Gastroesophageal sphincter (tissue), 4 donors: ENCODE results near the gene APBA2. TPM values are rescaled to one million over a fixed set of nuclear protein-coding genes. Genes with fewer than 3 reads are reported as not detected.

Experiments
- ATAC-seq: fragments of 150-250 bp; one replicate; pipeline ENCODE4 v1.9.1; 2016; ENCODE audit warnings: mild to moderate bottlenecking, moderate library complexity
- H3K27ac ChIP-seq, 4 donors: fragments of 200-600 bp; sonication (generic) in 3 of 4; 1 replicate in 3 of 4; 2 replicates in 1 of 4; pipeline ENCODE4 v1.5.1; 2016 to 2019
- H3K27me3 ChIP-seq: fragments of 200-600 bp; sonication (generic); one replicate; pipeline ENCODE4 v1.5.1; 2019
- H3K36me3 ChIP-seq, 2 donors: fragments of 200-600 bp; sonication (generic); one replicate each; pipeline ENCODE4 v1.5.1; 2019; ENCODE audit warnings: control low read depth in 1 of 2
- H3K4me1 ChIP-seq, 3 donors: fragments of 200-600 bp; sonication (generic); 1 replicate in 2 of 3; 2 replicates in 1 of 3; pipeline ENCODE4 v1.5.1; 2016 to 2019; ENCODE audit warnings: control low read depth in 2 of 3
- H3K4me3 ChIP-seq, 2 donors: fragments of 200-600 bp; sonication (generic); one replicate each; pipeline ENCODE4 v1.5.1; 2019; ENCODE audit warnings: mild to moderate bottlenecking in 1 of 2, moderate library complexity in 1 of 2
- H3K9me3 ChIP-seq, 3 donors: fragments of 200-600 bp; sonication (generic); one replicate each; pipeline ENCODE4 v1.5.1; 2017 to 2019; ENCODE audit warnings: control low read depth in 2 of 3
- CTCF ChIP-seq, 4 experiments: fragments of 200-600 bp in 2 of 4; fragments of 450-650 bp in 2 of 4; sonication (generic) in 1 of 4; IDR thresholded peaks; one replicate each; pipeline ENCODE4 v1.5.1; 2017 to 2019; ENCODE audit warnings: antibody characterized with exemption in 4 of 4, mild to moderate bottlenecking in 2 of 4, moderate library complexity in 2 of 4
- EP300 ChIP-seq: sonication (generic); formaldehyde crosslinking; IDR thresholded peaks from one replicate; pipeline ENCODE4 v1.6.1; 2017; ENCODE audit warnings: antibody characterized with exemption, mild to moderate bottlenecking
- POLR2A ChIP-seq, 2 donors: fragments of 450-650 bp; IDR thresholded peaks; one replicate each; pipeline ENCODE4 v1.6.1; 2017; ENCODE audit warnings: antibody characterized with exemption in 2 of 2, mild to moderate bottlenecking in 2 of 2, moderate library complexity in 1 of 2
- POLR2AphosphoS5 ChIP-seq: sonication (generic); formaldehyde crosslinking; IDR thresholded peaks from one replicate; pipeline ENCODE4 v1.6.1; 2017; ENCODE audit warnings: antibody characterized with exemption
- WGBS, 2 donors: methylation state at CpG; one replicate each; pipeline ENCODE4 v1.1.5; 2018; ENCODE audit warnings: low coverage in 1 of 2; 5-methylcytosine and 5-hydroxymethylcytosine counted together
- total RNA-seq, 4 donors: library from RNA; depleted of rRNA; stranded (reverse); fragments of >200 nt; gene quantifications; one replicate each; pipeline ENCODE4 v1.1.0, GENCODE V29; 2016

Gene APBA2
- total RNA-seq, 4 donors from 2014 or later = 3.1 to 14.9 (median 4.2) TPM

DNA sequence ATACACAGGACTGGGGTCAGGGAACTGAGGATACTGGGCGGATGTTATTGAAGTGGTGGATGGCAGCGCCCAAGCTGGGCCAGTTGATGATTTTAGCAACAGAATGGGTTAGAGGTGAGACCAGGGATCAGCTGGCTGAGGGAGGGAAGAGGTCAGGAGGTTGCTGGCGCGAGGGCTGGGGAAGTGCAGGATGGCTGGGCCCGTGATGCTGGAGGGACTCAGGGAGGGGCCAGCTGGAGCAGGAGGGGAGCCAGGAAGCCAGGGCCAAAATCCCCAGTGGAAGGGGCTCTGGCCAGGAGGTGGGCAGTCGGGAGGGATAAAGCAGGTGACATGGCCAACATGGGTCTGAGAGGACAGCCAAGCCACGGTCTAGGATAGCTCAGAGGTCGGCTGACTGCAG lies 205.9 kb downstream of the APBA2 start:
- no peak overlapping the region for H3K4me3 ChIP-seq
- TF ChIP-seq POLR2A (IDR thresholded peaks at IDR 0.05) (no peak), EP300 (no peak), CTCF (IDR thresholded peaks at IDR 0.05) (no peak), POLR2AphosphoS5 (no peak)
- WGBS, 2 donors = 70 to 87% methylated on average over 3 to 6 of the region's 8 CpGs
- peaks cover 5% of the 10 kb centered on the region for H3K27me3 ChIP-seq
- no peak overlapping the region for H3K27ac ChIP-seq
- ATAC-seq = no peak
- no peaks in the 10 kb centered on the region for H3K9me3 ChIP-seq
- no peaks in the 10 kb centered on the region for H3K36me3 ChIP-seq
- no peaks in the 10 kb centered on the region for H3K4me1 ChIP-seq

DNA sequence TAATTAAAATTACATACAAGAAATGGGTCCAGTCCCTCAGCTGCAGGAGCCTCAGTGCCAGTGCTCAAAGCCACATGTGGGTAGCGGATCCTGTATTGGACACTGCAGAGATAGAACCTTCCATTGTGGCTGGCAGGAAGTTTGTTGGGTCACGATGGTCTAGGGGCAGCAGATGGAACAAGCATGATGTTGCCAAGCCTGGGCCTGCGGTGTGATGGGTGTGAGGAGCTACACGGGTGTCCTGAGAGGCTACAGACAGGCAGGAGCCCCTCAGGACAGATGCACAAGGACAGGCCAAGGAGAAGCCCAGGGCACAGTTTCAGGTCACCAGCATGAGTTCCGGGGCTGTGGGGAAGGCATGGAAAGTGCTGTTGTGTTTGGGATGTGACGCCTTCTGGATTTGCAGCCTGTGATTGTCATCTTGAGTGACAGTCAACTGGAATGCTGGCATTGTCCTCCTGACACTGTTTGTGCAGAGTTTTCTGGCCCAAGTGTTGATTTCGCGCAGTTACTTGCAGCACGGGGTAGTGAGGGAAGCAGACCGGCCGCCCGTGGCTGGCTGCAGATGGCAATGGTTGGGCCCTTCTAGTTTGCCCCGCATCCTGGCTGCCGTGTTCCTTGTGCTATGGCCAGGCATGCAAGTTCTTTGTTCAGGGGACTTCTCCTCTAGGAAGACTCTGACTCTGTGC lies 206.7 kb downstream of the APBA2 start:
- WGBS, 2 donors = 80 to 92% methylated on average over 1 to 2 of the region's 14 CpGs
- Histone ChIP-seq H3K36me3 (no peaks in the 10 kb centered on the region), H3K27me3 (peaks cover 5% of the 10 kb centered on the region), H3K4me3 (no peak overlapping the region), H3K9me3 (no peaks in the 10 kb centered on the region), H3K27ac (no peak overlapping the region), H3K4me1 (no peaks in the 10 kb centered on the region)
- no peak for ATAC-seq
- TF ChIP-seq CTCF (IDR thresholded peaks at IDR 0.05) (no peak), POLR2AphosphoS5 (no peak), POLR2A (IDR thresholded peaks at IDR 0.05) (no peak), EP300 (no peak)

GRCh38 chr15:29093065-29093435 lies 207.3 kb downstream of the APBA2 start:
- no peaks in the 10 kb centered on the region for H3K9me3 ChIP-seq
- TF ChIP-seq POLR2AphosphoS5 (no peak), CTCF (IDR thresholded peaks at IDR 0.05) (no peak), POLR2A (IDR thresholded peaks at IDR 0.05) (no peak), EP300 (no peak)
- H3K36me3 ChIP-seq = no peaks in the 10 kb centered on the region
- no peaks in the 10 kb centered on the region for H3K4me1 ChIP-seq
- H3K27ac ChIP-seq = no peak overlapping the region
- H3K4me3 ChIP-seq = no peak overlapping the region
- H3K27me3 ChIP-seq = peaks cover 5% of the 10 kb centered on the region
- WGBS, 2 donors = 90% methylated on average over 2 of the region's 17 CpGs; no CpG with 5 or more reads in 1 of the 2 donors
- ATAC-seq = no peak

- no peaks in the 10 kb centered on the region for H3K36me3 ChIP-seq
- H3K4me1 ChIP-seq = no peaks in the 10 kb centered on the region
- no peak overlapping the region for H3K4me3 ChIP-seq
- no peak overlapping the region for H3K27ac ChIP-seq
- no peaks in the 10 kb centered on the region for H3K9me3 ChIP-seq
- ATAC-seq = no peak
- no peak for TF ChIP-seq POLR2AphosphoS5
- no peak for TF ChIP-seq POLR2A (IDR thresholded peaks at IDR 0.05)
- no peak for TF ChIP-seq CTCF (IDR thresholded peaks at IDR 0.05)
- TF ChIP-seq EP300 = no peak
- 83 to 91% methylated on average over 2 to 8 of the region's 12 CpGs for WGBS, 2 donors
- peaks cover 5% of the 10 kb centered on the region for H3K27me3 ChIP-seq
Measured at GRCh38 chr15:29093696-29094343, 208.0 kb downstream of the APBA2 start.

DNA sequence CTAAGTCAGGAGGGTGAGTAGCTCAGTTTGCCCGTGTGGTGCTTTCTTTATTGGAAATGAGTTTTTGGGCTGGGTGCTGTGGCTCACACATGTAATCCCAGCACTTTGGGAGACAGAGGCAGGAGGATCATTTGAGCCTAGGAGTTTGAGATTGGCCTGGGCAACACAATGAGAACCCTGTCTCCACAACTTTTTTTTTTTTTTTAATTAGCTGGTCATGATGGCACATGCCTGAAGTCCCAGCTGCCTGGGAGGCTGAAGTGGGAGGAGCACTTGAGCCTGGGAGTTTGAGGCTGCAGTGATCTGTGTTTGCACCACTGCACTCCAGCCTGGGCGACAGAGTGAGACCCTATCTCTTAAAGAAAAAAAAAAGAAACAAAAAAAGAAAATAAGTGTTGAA lies 208.9 kb downstream of the APBA2 start:
- TF ChIP-seq EP300 (no peak), POLR2A (IDR thresholded peaks at IDR 0.05) (no peak), CTCF (IDR thresholded peaks at IDR 0.05) (no peak), POLR2AphosphoS5 (no peak)
- Histone ChIP-seq H3K27me3 (peaks cover 5% of the 10 kb centered on the region), H3K4me3 (no peak overlapping the region), H3K9me3 (no peaks in the 10 kb centered on the region), H3K4me1 (no peaks in the 10 kb centered on the region), H3K36me3 (no peaks in the 10 kb centered on the region), H3K27ac (no peak overlapping the region)
- whole genome bisulfite sequencing, 2 donors = 75% methylated on average over 2 of the region's 2 CpGs; no CpG with 5 or more reads in 1 of the 2 donors
- no peak for ATAC-seq
